Tibial nerve (tissue), 4 donors: ENCODE results near the gene TAS1R2.
"Not testable (repeated sequence)": the region's sequence is repeated elsewhere in the genome, so short reads cannot be mapped to it uniquely, and the experiment has no call there.

Source experiments
- EP300 ChIP-seq, 2 donors: sonication (generic); formaldehyde crosslinking; IDR thresholded peaks; one replicate each; pipeline ENCODE4 v1.6.1; 2017; ENCODE audit warnings: antibody characterized with exemption in 2 of 2, mild to moderate bottlenecking in 1 of 2
- TF ChIP-seq, protein P1 (sequence below), 5 experiments: fragments of 200-600 bp in 3 of 5; fragments of 450-650 bp in 2 of 5; sonication (generic) in 3 of 5; IDR thresholded peaks; one replicate each; pipeline ENCODE4 v1.5.1; 2016 to 2019; ENCODE audit warnings: antibody characterized with exemption in 5 of 5, mild to moderate bottlenecking in 3 of 5, moderate library complexity in 2 of 5

GRCh38 chr1:18891858-18892257 lies 32.4 kb upstream of the TAS1R2 start:
- TF ChIP-seq, protein P1, sequence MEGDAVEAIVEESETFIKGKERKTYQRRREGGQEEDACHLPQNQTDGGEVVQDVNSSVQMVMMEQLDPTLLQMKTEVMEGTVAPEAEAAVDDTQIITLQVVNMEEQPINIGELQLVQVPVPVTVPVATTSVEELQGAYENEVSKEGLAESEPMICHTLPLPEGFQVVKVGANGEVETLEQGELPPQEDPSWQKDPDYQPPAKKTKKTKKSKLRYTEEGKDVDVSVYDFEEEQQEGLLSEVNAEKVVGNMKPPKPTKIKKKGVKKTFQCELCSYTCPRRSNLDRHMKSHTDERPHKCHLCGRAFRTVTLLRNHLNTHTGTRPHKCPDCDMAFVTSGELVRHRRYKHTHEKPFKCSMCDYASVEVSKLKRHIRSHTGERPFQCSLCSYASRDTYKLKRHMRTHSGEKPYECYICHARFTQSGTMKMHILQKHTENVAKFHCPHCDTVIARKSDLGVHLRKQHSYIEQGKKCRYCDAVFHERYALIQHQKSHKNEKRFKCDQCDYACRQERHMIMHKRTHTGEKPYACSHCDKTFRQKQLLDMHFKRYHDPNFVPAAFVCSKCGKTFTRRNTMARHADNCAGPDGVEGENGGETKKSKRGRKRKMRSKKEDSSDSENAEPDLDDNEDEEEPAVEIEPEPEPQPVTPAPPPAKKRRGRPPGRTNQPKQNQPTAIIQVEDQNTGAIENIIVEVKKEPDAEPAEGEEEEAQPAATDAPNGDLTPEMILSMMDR (IDR thresholded peaks at IDR 0.05), result not testable (repeated sequence)
- not testable (repeated sequence) for TF ChIP-seq EP300 (IDR thresholded peaks at IDR 0.05)
